SIG-M5 treated with dmso at 0.1 percent for 504 hours (cell line): ENCODE results near the gene IRGQ.
"Not testable (repeated sequence)": the region's sequence is repeated elsewhere in the genome, so short reads cannot be mapped to it uniquely, and the experiment has no call there.

Experiments
- DNase-seq: peaks from one replicate; lab custom pipeline; 2025; ENCODE audit not compliant: unreplicated experiment; lab: John Stamatoyannopoulos, UW

The IRGQ gene

DNA sequence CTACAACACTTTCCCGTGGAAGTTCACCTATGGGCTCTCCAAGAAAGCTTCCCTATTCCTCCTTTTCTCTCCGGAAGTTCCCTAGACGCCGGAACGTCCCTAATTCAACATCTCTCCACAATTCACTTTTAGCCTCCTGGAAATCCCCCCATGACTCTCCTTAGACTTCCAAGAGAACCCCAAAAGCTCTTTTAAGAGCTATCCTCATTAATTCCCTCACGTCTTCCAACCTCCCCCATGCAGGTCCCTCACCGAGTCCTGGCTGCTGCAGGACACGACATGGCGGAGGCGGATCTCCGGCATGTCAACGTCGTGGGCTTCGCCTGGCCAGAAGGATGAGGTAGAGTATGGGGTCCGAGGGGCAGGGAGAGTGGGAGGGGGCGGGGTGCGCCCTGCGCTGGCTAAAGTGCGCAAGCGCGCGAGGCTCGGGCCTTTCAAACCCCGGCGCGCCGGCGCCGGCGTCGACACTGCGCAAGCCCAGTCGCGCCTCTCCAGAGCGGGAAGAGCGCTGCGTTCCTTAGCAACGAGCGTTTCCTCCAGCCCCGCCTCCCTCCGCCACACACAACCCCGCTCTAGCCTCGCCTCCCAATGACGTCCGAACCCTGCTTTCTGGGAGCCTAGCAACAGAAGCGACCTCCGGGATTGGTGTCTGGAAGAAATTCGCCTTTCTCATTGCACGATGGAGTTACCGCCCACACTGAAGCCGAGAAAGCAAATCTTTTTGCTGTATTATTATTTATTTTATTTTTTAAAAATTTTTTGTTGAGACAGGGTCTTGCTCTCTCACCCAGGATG lies 20.6 kb downstream of the IRGQ start, which contains the start of the genes PINLYP and XRCC1:
TSS of gene PINLYP (plus strand) at position 646 of the 795 bp plus-strand sequence. CDS start 1,391 bp downstream, outside the sequence.
TSS of gene XRCC1 (minus strand) at position 372 of the 795 bp plus-strand sequence. CDS start at position 303, 69 bp downstream.
- peak; percentile 98 for DNase-seq

DNA sequence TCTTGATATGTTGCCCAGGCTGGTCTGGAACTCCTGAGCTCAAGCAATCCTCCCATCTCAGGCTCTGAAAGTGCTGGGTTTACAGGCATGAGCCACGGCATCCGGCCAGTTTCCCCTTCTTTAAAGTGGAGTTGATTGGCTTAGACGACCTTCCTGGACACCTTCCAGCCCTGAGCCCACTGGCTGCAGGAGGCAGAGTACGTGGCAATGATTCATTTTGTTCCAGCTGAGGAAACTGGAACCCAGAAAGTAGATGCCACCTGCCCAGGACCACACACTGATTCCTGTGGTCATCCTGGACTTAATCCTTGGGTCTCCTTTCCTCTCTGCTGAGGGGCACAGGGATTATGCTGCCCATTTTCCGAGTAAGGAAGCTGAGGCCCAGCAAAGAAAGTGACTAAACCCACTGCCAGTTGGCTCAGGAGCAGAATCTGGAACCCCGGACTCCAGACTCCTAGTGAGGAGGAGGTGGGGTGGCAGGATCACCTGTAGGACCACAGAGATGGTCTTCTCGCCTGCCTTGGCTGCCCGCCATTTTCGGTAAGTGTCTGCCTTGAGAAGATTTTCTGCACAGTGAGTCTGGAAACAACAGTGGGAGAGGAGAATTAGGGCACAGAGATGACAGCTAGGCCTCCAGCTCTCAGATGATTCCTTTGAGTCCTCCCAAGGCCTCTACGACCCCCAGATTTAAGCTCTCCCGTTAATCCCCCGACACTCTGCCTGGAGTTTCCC lies 21.3 kb downstream of the IRGQ start:
- no peak for DNase-seq

DNA sequence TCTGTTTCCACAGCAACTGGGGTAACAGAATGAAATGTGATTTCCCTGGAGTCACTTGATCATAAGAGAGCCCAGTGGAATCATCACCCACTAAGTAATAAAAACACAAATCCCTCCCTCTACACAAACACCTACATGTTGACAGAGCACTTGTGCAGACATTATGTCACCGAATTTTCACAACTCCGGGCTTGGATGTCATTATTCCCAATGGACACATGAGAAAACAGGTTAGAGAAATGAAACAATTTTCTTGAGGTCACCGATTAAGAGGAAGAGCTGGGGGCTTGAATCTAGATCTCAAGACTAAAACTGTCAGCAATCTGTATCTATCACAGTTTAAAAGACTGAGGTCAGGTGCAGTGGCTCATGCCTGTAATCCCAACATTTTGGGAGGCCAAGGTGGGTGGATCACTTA lies 23.8 kb downstream of the IRGQ start:
- DNase-seq, result no peak

DNA sequence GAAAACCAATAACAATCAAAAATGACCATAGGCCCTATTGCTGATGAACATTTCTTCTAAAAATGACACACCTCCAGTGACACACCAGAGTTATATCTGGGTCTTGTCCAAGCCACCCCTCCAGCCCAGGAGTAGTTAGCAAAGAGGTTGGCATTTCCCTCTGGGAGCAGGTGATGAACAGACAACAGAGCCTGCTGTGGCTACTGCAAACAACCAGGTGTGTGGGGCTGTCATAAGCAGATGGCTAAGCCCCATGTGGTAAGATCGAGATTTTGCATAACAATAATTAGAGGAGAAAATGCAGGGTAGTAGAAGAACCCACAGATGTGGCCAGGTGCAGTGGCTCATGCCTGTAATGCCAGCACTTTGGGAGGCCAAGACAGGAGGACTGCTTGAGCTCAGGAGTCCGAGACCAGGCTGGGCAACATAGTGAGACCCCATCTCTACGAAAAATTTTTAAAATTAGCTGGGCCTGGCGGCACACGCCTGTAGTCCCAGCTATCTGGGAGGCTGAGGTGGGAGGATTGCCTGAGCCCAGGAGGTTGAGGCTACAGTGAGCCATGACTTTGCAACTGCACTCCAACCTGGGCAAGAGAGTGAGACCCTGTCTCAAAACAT lies 25.7 kb downstream of the IRGQ start:
- no peak for DNase-seq

DNA sequence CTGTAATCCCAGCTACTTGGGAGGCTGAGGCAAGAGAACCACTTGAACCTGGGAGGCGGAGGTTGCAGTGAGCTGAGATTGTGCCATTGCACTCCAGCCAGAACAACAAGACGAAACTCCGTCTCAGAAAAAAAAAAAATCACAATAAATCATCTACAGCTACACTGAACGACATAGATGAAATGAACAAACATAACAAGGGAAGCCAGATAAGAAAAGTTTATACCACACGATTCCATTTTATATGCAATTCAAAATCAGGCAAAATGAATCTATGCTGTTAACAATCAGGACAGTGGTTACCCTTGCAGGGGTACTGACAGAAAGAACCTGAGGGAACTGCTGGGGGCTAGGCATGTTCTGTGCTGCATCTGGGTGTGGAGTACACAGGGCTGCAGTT lies 26.3 kb downstream of the IRGQ start:
- no peak for DNase-seq

DNA sequence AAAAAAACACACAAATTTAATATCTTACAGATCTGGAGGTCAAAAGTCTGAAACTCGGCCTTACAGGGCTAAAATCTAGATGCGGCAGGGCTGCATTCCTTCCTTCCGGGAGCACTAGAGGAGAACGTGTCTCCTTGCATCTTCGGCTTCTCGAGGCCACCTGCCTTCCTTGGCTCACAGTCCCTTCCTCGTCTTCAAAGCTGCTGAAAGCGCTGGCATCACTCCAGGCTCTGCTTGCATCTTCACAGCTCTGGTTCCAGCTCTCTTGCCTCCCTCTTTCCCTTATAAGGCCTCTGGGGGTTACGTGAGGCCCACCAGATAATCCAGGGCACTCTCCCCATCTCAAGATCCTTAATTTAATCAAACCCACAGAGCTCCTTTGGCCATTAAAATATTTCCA lies 31.1 kb downstream of the IRGQ start:
- DNase-seq, result no peak

DNA sequence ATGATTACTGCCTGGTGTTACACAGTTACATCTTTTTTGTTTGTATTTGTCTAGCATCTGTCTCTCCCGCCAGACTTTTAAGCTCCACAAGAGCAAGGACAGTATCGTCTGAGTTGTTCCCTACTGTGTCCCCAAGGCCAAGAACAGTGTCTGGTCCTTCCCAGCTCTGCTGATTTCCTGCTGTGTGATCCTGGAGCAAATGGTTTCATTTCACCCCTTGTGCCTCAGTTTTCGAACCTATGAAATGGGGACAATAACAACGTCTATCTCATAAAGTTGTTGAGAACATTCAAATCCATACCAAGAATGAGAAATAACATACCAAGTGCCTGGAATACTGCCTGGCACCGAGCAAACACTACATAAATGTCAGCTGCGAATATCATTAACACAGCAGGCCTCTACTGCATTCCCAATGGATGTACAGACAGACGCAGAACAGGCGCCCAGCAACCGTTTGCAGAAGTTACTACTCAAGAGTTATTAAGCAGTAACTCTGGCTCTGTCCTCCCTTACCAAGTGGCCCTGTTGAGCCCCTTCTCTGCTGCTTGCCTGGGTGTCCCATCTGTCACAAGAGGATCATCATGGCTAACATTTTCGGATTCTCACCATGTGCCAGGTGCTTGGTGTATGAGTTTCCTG lies 32.0 kb downstream of the IRGQ start:
- DNase-seq, result no peak

DNA sequence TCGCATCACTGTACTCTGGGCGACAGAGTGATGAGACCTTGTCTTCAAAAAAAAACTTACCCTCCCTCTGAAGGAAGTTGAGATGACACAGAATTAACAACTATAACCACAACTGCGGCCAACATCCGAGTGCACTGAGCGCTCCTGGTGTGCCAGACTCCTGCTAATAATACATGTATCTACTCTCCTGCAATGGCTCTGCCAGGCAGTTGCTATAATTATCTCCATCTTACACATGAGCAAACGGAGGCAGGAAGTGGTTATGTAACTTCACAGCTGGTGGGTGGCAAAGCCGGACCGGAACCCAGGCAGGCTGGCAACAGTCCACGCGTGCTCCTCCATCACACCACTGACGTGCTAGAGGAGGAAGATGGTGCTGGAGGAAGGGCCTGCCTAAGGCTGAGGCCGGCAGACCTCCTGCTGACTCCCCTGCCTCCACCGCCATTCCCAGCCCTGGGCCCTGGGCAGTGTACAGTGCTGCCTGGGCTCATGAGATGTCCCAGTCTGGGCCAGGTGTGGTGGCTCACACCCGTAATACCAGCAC lies 33.2 kb downstream of the IRGQ start:
- peak; percentile 97 for DNase-seq

DNA sequence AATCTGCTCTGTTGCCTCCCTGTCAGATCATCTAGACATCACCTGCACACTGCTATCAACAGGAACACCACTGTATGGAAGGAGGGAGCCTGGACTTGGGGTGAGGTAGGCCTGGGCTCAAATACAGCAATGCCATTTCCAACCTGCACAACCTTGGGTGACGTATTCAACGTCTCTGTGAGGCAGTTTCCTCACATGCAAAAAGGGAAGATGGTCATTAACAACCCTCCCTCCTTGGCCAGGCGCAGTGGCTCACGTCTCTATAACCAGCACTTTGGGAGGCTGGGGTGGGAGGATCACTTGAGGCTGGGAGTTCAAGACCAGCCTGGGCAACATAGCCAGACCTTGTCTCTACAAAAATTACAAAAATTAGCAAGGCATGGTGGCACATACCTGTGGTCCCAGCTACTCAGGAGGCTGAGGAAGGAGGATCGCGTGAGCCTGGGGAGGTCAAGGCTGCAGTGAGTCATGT lies 33.7 kb downstream of the IRGQ start:
- no peak for DNase-seq

DNA sequence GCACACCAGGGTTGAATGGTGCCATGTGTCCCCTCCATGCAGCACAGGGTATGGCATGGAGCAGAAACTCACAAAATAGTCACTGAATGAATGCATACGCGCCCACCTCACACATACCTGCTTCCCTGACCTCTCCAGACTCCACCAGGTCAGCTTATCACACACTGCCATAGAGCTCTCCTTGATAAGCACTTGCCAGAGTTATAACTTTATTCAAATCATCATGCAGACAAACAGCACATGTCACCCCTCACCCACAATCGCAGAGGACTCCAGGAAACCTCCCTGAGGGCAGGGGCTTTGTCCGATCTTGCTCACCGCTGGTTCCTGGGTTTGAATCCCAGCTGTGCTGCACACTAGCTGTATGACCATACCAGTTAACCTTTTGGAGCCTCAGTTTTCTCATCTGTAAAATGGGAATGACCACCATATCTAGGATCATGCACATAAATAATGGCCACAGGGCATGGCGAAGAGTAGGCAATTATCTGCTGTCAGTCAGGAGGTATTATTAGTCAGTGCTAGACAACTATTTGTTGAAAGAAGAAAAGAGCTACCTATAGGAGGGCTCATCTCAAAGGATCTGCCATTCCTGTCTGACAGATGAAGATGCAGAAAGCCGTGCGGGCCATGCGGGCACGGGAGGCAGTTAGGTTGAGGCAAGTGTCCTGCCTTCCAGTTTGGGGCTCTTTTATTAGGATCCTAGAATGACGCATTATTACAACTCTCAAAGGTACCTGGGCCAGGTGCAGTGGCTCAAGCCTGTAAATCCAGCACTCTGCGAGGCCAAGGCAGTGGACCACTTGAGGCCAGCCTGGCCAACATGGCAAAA lies 34.6 kb downstream of the IRGQ start:
- no peak for DNase-seq

DNA sequence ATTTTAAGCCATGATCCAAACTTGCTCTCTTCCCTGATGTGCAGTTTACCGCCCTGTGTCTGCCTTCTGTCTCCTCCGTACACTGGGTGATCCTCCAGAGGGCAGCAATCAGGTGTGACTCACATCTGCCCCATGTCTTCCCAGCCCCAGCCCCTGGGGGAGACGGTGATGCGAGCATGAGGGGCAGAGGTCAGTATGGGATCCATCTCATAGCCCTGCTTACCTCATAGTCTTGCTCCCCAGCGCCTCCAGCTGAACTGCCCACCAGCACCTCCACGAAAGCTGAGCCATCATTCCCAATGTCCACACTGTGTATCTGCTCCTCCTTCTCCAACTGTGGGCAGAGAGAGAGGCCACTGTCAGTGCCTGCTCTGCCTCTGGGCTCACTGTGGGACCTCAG lies 35.2 kb downstream of the IRGQ start:
- no peak for DNase-seq

DNA sequence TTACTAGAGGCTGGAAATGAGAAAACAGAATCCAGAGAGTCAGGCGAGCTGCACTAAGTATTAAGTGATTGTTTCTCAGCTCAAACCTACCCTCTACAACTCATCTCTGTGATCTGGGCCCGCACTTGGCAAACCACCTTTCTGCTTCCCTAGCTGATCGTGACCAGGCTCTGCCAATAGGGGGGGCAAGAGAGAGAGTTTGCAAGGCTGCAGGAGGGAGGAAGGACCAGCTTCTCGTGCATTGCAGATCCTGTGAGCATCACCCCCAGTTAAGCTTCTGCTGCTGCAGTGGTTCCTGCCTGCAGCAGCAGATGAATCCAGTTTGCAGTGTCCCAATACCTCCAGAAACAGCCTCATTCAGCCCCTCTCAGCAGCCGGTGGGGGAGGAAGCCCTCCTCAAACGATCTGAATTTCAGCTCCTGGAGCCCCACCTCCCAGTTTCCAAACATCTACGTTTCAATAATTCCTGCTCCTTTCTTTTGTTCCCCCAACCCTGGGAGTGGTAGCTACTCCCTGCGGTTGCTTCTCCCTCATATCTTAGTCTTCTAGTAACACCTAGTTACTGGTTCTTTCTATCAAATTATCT lies 40.7 kb downstream of the IRGQ start:
- DNase-seq, result peak; percentile 67

DNA sequence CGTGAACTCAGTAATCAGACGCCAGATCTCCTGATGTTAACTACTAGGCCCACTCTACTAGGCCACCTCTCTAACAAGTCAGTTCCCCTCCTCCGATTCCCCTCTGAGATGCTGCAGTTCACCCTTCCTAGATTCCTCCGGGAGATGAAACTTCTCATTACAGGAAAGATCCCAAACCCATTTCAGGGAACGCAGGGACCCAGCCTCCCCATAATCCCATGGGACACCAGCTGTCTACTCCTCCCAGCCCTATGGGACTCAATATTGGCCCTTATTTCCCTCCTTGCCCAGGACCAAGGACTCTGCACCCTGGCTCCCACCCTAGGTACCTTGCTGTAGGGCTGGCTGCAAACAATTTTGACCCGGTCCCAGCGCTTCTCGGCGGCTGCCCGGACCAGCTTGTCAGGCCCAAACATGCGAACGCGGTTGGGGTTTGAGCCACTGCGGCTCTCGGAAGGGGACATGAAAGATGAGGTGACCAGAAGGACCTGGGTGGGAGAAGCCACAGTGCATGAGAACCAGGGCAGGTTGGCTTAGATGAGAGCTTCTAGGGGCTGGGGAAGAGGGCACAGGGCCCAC lies 41.5 kb downstream of the IRGQ start:
- no peak for DNase-seq

DNA sequence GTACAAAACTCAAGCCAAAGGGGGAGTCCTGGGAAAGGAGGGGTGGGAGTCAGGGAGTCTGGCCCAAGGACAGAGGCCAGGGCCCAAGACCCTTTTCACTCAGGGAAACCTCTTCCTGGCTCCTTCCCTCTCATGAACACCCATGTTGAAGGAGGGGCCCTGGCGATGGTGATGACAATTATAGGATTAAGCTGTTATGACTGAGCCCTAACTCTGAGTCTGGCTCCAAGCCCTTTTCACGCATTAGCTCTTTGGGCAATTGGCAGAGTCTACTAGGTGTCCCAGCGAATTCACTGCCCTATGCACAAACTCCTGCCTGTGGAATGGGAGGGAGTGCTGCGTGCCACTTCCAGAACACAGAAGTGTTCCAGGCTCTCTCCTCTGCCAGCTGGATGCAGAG lies 42.3 kb downstream of the IRGQ start:
- DNase-seq, result no peak

DNA sequence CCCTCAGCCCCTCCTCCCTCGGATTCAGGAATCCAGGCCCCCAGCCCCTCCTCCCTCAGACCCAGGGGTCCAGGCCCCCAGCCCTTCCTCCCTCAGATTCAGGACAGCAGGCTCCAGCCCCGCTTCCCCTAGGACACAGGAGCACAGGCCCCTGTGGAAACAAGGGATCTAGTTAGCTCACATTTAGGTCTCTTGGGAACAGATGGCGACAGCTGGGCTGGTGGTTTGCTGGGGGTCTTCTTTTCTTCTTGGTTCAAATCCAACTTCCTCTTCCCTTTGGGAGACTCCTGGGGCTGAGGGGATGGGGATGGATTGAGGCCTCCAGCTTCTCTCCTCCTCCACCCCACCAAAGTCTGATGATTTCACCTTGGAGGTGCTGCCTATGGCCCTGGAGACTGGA lies 43.3 kb downstream of the IRGQ start:
- no peak for DNase-seq

DNA sequence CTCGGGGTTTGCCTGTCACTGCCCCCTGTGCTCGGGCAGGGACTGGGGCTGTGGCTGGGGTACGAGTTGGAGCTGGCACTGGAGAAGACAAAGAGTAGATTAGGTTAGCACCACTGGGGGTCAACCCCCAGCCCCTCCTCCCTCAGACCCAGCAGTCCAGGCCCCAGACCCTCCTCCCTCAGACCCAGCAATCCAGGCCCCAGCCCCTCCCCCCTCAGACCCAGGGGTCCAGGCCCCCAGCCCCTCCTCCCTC lies 43.8 kb downstream of the IRGQ start:
- no peak for DNase-seq

DNA sequence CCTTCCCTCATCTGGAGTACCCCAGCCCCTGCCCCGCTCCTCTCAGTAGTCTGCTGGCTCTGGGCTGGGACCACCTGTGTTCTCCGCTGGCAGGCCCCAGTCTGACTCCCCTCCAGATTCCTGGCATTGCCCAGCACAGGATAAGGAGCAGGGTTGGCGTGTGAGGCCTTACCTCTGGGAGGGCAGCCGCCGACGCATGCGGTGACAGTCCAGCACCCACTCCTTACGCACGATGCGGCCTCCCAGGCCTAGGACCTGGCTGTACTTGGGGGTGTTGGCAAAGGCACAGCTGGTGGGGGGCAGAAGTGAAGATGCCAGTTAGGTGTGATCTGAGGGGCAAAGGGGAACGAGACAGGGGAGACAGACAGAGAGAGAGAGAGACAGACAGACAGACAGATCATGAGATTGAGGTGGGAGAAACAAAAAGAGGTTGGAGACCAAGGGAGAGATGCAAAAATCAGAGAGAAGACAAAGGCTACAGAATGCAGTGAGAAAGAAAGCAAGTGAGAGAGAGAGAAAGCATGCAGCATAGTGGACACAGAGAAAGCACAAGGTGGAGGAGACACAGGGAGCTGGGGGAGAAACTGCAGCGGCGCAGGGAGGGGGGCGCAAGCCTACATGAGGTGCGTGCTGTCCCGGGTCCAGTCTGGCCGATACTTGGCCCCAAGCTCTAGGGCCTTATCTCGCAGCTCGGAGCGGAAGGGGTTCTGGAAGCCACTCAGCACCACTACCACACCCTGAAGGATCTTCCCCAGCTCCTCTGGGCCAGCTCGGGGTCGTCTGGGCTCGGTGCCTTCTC lies 44.3 kb downstream of the IRGQ start:
- DNase-seq, result no peak

DNA sequence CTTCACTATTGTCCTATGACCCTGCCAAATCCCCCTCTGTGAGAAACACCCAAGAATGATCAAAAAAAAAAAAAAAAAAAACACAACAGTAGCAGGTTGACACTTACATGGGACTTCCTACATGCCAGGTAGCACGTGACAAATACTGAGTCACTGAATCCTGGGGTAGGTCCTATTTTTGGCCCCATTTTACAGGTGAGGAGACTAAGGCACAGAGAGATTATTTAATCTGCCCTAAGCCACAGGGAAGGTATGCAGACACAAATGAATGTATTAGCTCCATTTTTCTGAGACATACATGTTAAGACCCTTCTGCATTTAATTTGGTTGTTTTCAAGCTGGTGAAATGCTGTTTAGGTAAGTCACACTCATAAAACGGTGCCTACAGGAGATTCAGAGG lies 47.2 kb downstream of the IRGQ start:
- no peak for DNase-seq

DNA sequence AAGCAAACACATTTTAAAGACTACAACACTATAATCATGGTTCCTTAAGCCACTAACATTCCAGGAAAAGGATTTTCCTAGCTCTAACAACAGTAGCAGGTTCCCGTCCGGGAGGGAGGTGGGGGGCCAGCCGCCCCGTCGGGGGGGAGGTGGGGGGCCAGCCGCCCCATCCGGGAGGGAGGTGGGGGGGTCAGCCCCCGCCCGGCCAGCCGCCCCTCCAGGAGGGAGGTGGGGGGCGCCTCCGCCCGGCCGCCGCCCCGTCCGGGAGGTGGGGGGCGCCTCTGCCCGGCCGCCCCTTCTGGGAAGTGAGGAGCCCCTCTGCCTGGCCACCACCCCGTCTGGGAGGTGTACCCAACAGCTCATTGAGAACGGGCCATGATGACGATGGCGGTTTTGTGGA lies 48.0 kb downstream of the IRGQ start:
- not testable (repeated sequence) for DNase-seq
